Activated CD8-positive, alpha-beta memory T cell treated with anti-CD3 and anti-CD28 coated beads, Interleukin-2, amount 50 U/mL, for 48 hours (primary cell): Measurements from ENCODE around the gene DRAM1.

Experiments used
- DNase-seq: peaks from one replicate; pipeline ENCODE4 v3.0.0-alpha.2; 2020

Gene DRAM1

DNA sequence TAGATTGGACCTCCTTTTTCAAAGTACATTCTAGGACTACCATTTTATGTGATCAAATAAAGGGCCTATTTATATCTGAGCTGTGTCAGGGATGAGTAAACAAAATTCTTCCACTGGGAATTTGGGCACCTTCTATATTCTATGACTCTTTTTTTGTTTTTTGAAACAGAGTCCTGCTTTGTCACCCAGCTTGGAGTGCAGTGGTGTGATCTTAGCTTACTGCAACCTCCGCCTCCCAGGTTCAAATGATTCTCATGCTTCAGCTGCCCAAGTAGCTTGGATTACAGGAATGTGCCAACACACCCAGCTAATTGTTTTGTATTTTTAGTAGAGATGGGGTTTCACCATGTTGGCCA, 64.8 kb downstream of the DRAM1 start:
- DNase-seq = no peak

DNA sequence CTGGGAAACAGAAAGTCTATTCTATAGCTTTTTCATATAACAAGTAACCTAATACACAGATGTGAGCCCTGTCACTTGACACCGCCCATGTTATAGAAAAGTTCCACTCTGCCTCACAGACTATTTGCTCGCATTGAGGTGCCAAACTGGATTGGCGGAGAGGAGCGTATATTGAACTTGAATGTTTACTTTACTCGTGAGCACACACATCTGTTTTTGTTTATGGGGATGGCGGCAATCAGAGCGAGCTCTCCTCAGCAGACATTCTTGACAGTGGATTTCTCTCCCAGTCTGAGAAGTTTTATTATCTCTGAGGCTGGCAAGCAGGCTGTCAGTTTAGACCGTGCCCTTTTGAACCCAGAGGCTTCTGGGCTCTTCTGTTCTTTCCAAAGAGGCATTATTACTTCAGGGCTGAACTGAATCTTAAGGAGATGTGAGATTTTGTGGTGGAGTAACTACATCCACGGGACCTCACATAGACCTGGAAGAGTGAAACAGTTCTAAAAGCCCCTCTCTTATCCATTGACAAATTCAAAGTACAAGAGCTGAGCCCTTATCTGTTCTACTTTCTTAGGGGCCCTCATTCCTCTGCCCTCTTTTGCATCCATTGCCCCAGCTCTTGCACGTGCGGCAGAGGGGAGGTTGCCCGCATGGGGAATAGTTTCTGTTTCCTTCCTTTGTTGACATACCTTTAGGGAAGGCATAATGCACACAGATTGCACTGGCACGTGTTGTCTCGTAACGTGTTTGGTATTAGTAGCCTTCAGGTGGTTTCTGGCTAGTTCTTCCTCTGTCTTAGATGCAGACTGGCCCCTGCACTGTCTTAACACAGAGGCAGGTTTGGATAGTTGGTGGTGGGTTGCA, 68.2 kb downstream of the DRAM1 start:
- no peak for DNase-seq

- DNase-seq = no peak
Measured at GRCh38 chr12:101946233-101946611, 68.8 kb downstream of the DRAM1 start.

DNA sequence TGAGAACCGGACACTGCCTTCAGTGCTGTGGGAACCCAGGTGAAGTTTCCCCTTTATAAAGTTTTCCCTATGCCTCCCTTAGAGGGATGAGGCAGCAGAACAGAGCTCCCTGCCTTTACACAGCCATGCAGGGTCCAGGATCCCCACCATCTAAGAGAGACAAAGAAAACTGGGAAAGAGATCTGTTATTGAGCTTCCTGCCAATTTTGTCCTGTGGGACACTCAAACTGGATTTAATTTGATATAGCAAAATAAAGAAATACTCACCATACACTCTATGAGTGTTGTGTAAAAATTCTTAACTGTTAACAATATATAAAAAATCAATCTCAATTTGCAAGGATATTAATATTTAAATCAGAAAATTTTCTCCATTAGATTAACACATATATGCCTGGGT, 69.9 kb downstream of the DRAM1 start:
- DNase-seq = no peak

GRCh38 chr12:101948365-101948764, 71.0 kb downstream of the DRAM1 start:
- DNase-seq = no peak

GRCh38 chr12:101951002-101951670, 73.8 kb downstream of the DRAM1 start:
- no peak for DNase-seq

DNA sequence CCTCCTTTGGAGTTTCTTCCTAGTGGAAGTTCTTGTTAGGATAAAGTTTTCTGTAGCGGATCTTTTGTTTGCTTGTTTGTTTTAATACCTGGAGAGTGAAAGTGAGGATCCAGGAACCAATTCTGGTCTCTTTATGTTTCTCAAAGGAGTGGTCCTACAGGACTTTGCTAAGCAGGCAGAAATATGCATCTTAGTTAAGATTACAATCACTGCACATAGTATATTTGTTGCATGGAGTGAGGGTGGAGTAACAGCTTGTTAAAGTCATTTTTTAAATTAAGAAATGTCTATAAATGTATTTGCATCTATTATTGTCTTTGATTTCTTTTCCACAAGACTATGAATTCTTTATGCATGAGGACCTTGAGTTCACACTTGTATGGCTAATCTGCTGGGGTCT, 76.7 kb downstream of the DRAM1 start:
- no peak for DNase-seq

- DNase-seq = no peak
Measured at GRCh38 chr12:101954676-101955075, 77.3 kb downstream of the DRAM1 start.

DNA sequence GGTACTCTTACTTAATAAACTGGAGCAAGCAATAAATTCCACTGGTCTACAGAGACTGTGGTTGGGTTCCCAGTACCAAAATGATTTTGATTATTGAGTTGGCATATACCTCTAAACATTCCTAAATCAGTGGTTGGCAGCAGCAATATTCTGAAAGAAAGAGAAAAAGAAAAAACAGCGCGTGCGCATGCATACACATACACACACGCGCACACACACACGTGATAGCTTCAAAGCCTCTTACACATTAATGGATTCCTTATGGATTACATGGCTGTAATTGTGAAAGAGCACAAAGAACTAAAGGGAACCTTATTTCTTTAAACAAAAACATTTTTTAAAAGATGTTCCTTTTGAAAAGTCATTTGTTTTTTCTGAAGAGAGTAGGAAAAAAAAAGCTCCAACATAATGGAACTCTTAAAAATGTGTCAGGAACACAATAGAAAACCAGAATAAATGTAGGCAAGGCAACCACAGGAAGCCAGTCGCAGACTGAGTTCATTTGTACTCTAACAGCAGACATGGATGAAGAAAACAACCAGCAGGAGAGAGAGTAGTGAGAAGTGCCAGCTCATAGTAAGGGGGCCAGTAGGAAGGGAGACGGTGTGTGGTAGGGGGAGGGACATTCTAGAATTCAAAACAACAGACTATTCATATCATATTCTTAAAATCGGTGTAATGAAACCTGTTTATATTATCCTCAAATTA, 80.0 kb downstream of the DRAM1 start:
- no peak for DNase-seq

DNA sequence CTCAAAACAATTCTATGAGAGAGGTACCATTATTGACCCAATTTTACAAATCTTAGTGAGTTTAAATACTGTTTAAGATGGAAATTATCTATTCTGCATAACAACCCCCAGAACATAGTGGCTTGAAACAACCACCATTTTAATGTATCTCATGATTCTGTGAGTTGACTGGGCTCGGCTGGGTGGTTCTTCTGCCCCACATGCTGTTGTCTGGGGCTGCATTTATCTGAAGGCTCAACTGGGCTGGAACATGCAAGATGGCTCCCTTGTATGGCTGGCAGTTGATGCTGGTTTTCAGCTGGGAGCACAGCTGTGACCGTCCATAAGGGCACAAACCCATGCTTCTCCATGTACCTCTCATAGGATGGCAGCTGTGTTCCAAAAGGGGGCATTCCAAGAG, 82.2 kb downstream of the DRAM1 start:
- DNase-seq = no peak

- DNase-seq = no peak
Measured at GRCh38 chr12:101962486-101962885, 85.1 kb downstream of the DRAM1 start.

DNA sequence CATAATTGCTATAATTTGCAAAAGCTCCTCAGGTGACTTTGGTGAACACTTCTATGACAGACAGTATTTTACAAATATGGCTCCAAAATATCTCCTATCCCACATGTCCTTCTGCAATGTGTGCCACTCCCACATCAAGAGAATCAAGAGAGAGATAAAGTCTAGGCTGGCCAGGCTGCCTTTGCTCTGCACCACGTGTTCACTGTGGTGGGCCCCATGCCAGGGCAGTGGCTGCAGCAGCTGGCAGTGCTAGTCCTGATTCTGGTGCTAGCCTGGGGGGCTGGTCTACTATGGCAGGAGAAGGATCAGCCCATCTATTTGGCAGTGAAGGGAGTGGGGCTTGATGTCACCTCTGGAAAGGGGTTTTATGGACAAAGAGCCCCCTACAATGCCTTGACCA, 86.3 kb downstream of the DRAM1 start:
- DNase-seq = no peak

DNA sequence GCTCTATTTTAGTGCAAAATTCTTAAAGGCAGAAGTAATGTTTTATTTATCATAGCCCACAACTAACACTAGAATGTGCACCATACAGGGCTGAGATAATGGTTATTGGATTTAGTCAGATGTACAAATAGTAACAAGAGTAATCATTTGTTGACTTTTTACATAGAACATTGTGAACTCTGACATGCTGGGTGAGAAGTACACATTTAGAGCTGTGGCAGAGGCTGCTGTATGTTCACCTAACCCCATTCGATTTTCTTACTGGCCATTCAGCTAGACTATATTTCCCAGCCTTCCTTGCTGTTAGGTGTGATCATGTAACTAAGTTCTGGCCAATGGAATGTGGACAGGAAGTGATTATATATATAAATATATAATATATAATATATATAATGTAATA, 89.1 kb downstream of the DRAM1 start:
- DNase-seq = no peak

DNA sequence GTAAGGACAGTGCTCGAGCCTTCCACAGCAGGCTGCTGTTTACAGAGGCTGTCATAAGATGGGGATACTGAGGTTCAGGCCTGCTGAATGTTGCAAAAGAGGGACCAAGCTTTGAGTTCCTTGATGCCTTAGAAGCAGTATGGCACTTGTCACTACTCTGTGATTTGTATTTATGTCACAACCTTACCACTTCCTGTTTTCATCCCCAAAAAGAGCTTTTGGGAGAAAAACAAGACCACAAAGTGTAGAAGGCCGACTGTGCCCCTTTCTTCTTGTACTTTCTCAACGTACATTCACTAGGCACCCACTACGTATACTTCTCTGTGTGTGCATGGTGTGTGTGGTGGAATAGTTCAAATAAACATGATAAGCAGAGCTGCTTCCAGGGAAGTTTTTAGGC, 90.1 kb downstream of the DRAM1 start:
- no peak for DNase-seq

DNA sequence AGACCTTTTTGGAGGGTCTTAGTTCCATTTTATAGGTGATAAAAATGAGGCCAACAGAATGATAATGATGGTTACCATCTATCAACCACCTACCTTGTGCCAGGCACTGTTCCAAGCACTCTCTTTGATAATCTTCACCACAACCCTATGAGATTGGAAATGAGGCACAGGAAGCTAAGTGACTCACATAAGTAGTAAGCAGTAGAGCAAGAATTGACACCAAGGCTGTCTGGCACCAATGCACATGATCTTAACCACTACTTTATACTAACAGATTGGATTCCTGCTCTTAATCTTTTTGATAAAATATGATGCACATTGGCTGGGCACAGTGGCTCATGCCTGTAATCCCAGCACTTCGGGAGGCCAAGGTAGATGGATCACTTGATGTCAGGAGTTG, 91.4 kb downstream of the DRAM1 start:
- DNase-seq = no peak
